Endothelial cell of umbilical vein (primary cell): ENCODE data around the gene KRT79.

ENCODE experiments used
- CTCF ChIP-seq, 2 donors: IDR thresholded peaks; 1 replicate in 1 of 2; 2 replicates in 1 of 2; pipeline ENCODE4 v1.5.1; 2011; ENCODE audit warnings: low read length in 2 of 2, mild to moderate bottlenecking in 2 of 2, moderate library complexity in 2 of 2, control low read depth in 1 of 2, inconsistent platforms in 1 of 2, low read depth in 1 of 2; ENCODE audit not compliant: insufficient read depth in 1 of 2; ENCODE audit errors: extremely low read depth in 1 of 2
- EZH2 ChIP-seq: IDR thresholded peaks from 2 replicates; pipeline ENCODE4 v1.6.1; 2012; ENCODE audit warnings: borderline replicate concordance, low read depth, mild to moderate bottlenecking, moderate library complexity, low read length, inconsistent platforms; ENCODE audit not compliant: severe bottlenecking
- POLR2A ChIP-seq: IDR thresholded peaks from 2 replicates; pipeline ENCODE4 v1.6.1; 2012; ENCODE audit warnings: low read depth, mild to moderate bottlenecking, control low read depth, low read length
- POLR2AphosphoS5 ChIP-seq: IDR thresholded peaks from 2 replicates; pipeline ENCODE4 v1.6.1; 2012; ENCODE audit warnings: low read depth, mild to moderate bottlenecking, control low read depth, low read length, moderate library complexity; ENCODE audit not compliant: insufficient read depth
- TF ChIP-seq, protein P1 (sequence below): IDR thresholded peaks from 2 replicates; pipeline ENCODE4 v1.6.1; 2011; ENCODE audit not compliant: insufficient read depth, insufficient read length

- TF ChIP-seq CTCF (IDR thresholded peaks at IDR 0.05; ENCODE audit: extremely low read depth in 1 of 2, insufficient read depth in 1 of 2, low read depth in 1 of 2, low read length in 2 of 2) (peak; percentile 85 to 91), POLR2AphosphoS5 (no peak), EZH2 (no peak), POLR2A (no peak)
- TF ChIP-seq, protein P1, sequence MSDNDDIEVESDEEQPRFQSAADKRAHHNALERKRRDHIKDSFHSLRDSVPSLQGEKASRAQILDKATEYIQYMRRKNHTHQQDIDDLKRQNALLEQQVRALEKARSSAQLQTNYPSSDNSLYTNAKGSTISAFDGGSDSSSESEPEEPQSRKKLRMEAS, result no peak
Observed at GRCh38 chr12:52865090-52865944, 31.2 kb upstream of the KRT79 start.
